RWPE2 (cell line): ENCODE results near the gene SCML1.

Source experiments
- ATAC-seq: fragments of 200-7000 bp; cut with Tn5 transposase; 3 replicates; pipeline ENCODE4 v1.9.1; 2021; ENCODE audit warnings: low read depth
- DNase-seq: peaks from one replicate; pipeline ENCODE4 v3.0.0-alpha.2; 2020; ENCODE audit warnings: low spot score
- H3K27ac ChIP-seq: fragments of 450-650 bp; 2 replicates; pipeline ENCODE4 v1.5.1; 2017; ENCODE audit warnings: mild to moderate bottlenecking; ENCODE audit not compliant: poor library complexity, severe bottlenecking
- H3K27me3 ChIP-seq: fragments of 250-450 bp; sonication (Bioruptor Pico); 2 replicates; pipeline ENCODE4 v1.5.1; 2021; ENCODE audit warnings: mild to moderate bottlenecking, moderate library complexity; ENCODE audit not compliant: insufficient read depth, poor library complexity, severe bottlenecking
- H3K36me3 ChIP-seq: fragments of 250-450 bp; sonication (Bioruptor Pico); 2 replicates; pipeline ENCODE4 v1.5.1; 2020; ENCODE audit warnings: low read depth, mild to moderate bottlenecking, moderate library complexity
- H3K4me1 ChIP-seq: fragments of 250-450 bp; sonication (Bioruptor Pico); 2 replicates; pipeline ENCODE4 v1.5.1; 2021; ENCODE audit warnings: mild to moderate bottlenecking, moderate library complexity; ENCODE audit not compliant: insufficient read depth, poor library complexity, severe bottlenecking
- H3K4me3 ChIP-seq: fragments of 250-450 bp; sonication (Bioruptor Pico); 2 replicates; pipeline ENCODE4 v1.5.1; 2021; ENCODE audit warnings: mild to moderate bottlenecking, moderate library complexity; ENCODE audit not compliant: severe bottlenecking
- H3K9me3 ChIP-seq: fragments of 250-450 bp; sonication (Bioruptor Pico); 2 replicates; pipeline ENCODE4 v1.5.1; 2021; ENCODE audit warnings: mild to moderate bottlenecking, moderate library complexity; ENCODE audit not compliant: severe bottlenecking
- CTCF ChIP-seq: fragments of 450-650 bp; IDR thresholded peaks from one replicate; pipeline ENCODE4 v1.5.1; 2017; ENCODE audit warnings: mild to moderate bottlenecking, moderate library complexity; ENCODE audit not compliant: poor library complexity, severe bottlenecking

Gene SCML1

DNA sequence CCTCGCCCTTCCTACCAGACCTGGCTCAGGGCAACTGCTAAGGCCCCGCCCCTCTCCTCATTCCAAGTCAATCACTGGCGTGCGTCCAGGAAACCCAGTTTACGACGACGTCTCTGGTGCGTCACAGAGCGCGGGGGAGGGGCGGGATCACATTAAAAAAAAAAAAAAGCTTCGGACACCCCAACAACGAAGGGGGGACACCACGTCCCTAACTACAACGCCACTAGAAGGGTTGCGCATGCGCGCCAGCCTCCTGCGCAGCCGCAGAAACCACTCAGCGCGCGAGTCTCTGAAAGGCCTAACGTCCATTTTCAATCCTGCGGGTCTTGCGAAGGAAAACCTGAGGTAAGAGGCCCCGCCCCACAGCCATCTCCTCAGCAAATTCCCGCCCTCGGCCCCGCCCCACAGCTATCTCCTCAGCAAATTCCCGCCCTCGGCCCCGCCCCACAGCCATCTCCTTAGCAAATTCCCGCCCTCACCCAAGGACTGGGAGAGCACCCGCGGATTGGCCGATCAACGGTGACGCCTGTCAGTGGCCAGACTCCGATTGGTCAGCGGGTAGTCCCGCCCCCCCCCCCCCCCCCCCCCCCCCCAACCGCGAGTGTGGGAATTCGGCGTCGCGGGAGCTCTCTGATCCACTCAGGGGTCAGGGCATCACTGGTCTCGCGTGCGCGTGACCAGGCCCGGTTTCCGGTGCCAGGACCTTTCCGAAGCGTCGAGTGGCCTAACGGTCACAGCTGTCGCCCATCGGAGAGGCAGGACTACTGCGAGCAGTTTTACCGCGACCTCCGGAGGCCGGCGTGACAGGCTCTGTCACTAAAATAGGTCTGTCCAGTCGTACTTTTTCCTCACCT, at the start of gene SCML1:
SCML1 (plus strand) TSS at position 638 of the 854 bp plus-strand sequence. CDS start 6,694 bp downstream, outside the sequence.
- H3K9me3 ChIP-seq: no peaks in the 10 kb centered on the region
- TF ChIP-seq CTCF: no peak
- DNase-seq (peak; percentile 95), ATAC-seq (peak; percentile 93)
- no peaks in the 10 kb centered on the region for H3K36me3 ChIP-seq
- H3K4me3 ChIP-seq: peak within 1 kb of the TSS; percentile 83
- no peaks in the 10 kb centered on the region for H3K4me1 ChIP-seq
- no peaks in the 10 kb centered on the region for H3K27me3 ChIP-seq
- H3K27ac ChIP-seq: peak within 1 kb of the TSS; percentile 76

- H3K9me3 ChIP-seq: no peaks in the 10 kb centered on the region
- ATAC-seq (no peak), DNase-seq (no peak)
- H3K4me3 ChIP-seq: no peak overlapping the region
- H3K36me3 ChIP-seq: no peaks in the 10 kb centered on the region
- no peaks in the 10 kb centered on the region for H3K27me3 ChIP-seq
- no peak for TF ChIP-seq CTCF
- H3K4me1 ChIP-seq: no peaks in the 10 kb centered on the region
- H3K27ac ChIP-seq: no peak overlapping the region
These were observed 49.6 kb upstream of the SCML1 start for GRCh38 chrX:17687648-17688047.

GRCh38 chrX:17689971-17690409, 47.3 kb upstream of the SCML1 start:
- Histone ChIP-seq H3K4me1 (no peaks in the 10 kb centered on the region), H3K9me3 (no peaks in the 10 kb centered on the region), H3K27ac (no peak overlapping the region), H3K36me3 (no peaks in the 10 kb centered on the region), H3K27me3 (no peaks in the 10 kb centered on the region), H3K4me3 (no peak overlapping the region)
- TF ChIP-seq CTCF: peak; percentile 71
- no peak for DNase-seq
- ATAC-seq: peak; percentile 73

DNA sequence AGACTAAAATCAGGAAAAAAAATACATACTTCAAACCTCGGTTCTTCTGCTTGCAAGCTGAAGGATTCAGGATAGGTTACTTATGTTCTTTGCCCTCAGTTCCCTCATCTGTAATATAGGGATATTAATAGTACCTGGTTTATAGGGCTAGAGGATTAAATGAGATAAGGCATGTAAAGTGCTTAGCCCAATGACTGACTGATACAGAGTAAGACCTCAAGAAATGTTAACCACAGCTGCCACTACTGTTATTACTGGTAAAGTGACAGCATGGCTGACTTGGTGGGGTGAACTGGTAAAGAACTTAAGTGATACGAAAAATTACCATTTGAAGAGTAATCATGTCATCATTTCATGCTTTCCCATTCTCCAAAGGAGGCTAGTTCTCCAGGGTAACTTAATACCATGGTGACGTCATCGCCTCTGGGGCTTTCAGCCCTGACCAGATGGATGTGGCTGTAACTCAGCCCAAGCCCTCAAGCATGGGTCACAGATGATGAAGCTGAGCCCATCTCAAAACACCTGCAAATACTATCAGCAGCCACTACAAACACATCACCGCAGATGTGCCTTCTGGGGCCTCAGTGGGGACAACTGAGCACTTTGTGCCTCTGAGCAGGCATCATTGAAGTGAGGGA, 44.5 kb upstream of the SCML1 start:
- DNase-seq: no peak
- no peak for TF ChIP-seq CTCF
- H3K27me3 ChIP-seq: no peaks in the 10 kb centered on the region
- no peak overlapping the region for H3K27ac ChIP-seq
- no peak overlapping the region for H3K4me3 ChIP-seq
- ATAC-seq: no peak
- no peaks in the 10 kb centered on the region for H3K4me1 ChIP-seq
- no peaks in the 10 kb centered on the region for H3K36me3 ChIP-seq
- no peaks in the 10 kb centered on the region for H3K9me3 ChIP-seq

DNA sequence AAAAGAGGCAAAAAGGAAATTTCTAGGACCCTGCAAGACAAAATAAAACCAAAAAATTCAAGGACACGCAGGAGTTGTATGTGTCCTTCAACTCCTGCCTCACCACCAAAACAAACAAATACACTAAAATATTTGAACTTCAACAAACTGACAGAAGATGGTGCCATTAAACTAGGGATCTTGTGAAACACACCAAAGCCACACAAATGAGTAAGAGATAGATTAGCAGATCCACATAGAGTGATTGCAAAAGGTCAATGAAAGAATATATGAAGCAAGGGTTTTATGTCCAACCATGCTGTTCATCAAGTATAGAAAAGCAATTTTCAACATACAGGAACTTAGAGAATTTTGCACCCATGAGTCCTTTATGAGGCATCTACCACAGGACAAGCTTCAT, 40.1 kb upstream of the SCML1 start:
- DNase-seq (no peak), ATAC-seq (peak; percentile 14; the same call in 1 of the 3 replicates)
- no peaks in the 10 kb centered on the region for H3K9me3 ChIP-seq
- H3K4me3 ChIP-seq: no peak overlapping the region
- H3K36me3 ChIP-seq: no peaks in the 10 kb centered on the region
- H3K27ac ChIP-seq: no peak overlapping the region
- peaks cover 6% of the 10 kb centered on the region for H3K4me1 ChIP-seq
- H3K27me3 ChIP-seq: no peaks in the 10 kb centered on the region
- peak; percentile 11 for TF ChIP-seq CTCF
